KMS-11 (cell line): ENCODE data around the gene JMJD1C.
"Not testable (repeated sequence)": the region's sequence is repeated elsewhere in the genome, so short reads cannot be mapped to it uniquely, and the experiment has no call there.

Experiments
- H2AFZ ChIP-seq: fragments of 200-600 bp; sonication (generic); 2 replicates; pipeline ENCODE4 v1.6.1; 2016; ENCODE audit warnings: antibody characterized with exemption, mixed run types, low read depth
- H3K27ac ChIP-seq: fragments of 200-600 bp; sonication (generic); 2 replicates; pipeline ENCODE4 v1.6.1; 2016; ENCODE audit warnings: mild to moderate bottlenecking, mixed run types
- H3K27me3 ChIP-seq: fragments of 200-600 bp; sonication (generic); 2 replicates; pipeline ENCODE4 v1.6.1; 2017; ENCODE audit warnings: mild to moderate bottlenecking, low read depth, mixed run types, moderate library complexity; ENCODE audit not compliant: insufficient read depth
- H3K36me3 ChIP-seq: fragments of 200-600 bp; sonication (generic); 2 replicates; pipeline ENCODE4 v1.6.1; 2017; ENCODE audit warnings: mild to moderate bottlenecking, mixed run types; ENCODE audit not compliant: insufficient read depth
- H3K4me1 ChIP-seq: fragments of 200-600 bp; sonication (generic); 2 replicates; pipeline ENCODE4 v1.6.1; 2016; ENCODE audit warnings: mild to moderate bottlenecking, low read depth, mixed run types; ENCODE audit not compliant: poor library complexity, severe bottlenecking
- H3K4me2 ChIP-seq: fragments of 200-600 bp; sonication (generic); 2 replicates; pipeline ENCODE4 v1.7.0; 2016; ENCODE audit warnings: mild to moderate bottlenecking, mixed run types
- H3K4me3 ChIP-seq: fragments of 200-600 bp; sonication (generic); IDR thresholded peaks from 2 replicates; pipeline ENCODE4 v1.6.1; 2017; ENCODE audit warnings: low read depth, low read length, mixed read lengths; ENCODE audit not compliant: insufficient read depth
- H3K79me2 ChIP-seq: fragments of 200-600 bp; sonication (generic); 2 replicates; pipeline ENCODE4 v1.6.1; 2016; ENCODE audit warnings: low read depth, mixed run types; ENCODE audit not compliant: insufficient read depth
- H3K9ac ChIP-seq: fragments of 200-600 bp; sonication (generic); 2 replicates; pipeline ENCODE4 v1.6.1; 2016; ENCODE audit warnings: mild to moderate bottlenecking, mixed run types
- H4K20me1 ChIP-seq: fragments of 200-600 bp; sonication (generic); 2 replicates; pipeline ENCODE4 v1.6.1; 2016; ENCODE audit warnings: mild to moderate bottlenecking, mixed run types; ENCODE audit not compliant: insufficient read depth
- TF ChIP-seq, protein P1 (sequence below): fragments of 200-600 bp; sonication (generic); conservative IDR thresholded peaks from 2 replicates; pipeline ENCODE4 v1.6.1; 2017; ENCODE audit warnings: low read depth, mild to moderate bottlenecking, antibody characterized with exemption, low read length, moderate library complexity, mixed read lengths

Gene JMJD1C

DNA sequence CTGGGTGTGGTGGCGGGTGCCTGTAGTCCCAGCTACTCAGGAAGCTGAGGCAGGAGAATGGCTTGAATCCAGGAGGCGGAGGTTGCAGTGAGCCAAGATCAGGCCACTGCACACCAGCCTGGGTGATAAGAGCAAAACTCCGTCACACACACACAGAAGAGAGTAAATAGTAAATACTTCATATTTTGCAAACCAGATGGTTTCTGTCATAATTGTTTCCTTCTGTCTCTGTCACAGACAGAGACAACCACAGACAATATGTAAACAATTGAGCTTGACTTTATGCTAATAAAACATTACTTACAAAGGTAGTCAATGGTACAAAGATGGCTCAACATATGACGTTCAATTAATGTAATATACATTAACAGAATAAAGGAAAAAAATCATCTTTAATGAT, 83.7 kb downstream of the JMJD1C start:
- Histone ChIP-seq H3K27me3 (no peaks in the 10 kb centered on the region), H3K36me3 (no peaks in the 10 kb centered on the region), H3K4me2 (no peak overlapping the region), H3K79me2 (peaks cover 9% of the 10 kb centered on the region), H4K20me1 (0 out of 2 replicates have a peak, but pooled peaks cover 4% of the 10 kb centered on the region), H3K27ac (no peak overlapping the region), H3K4me3 (no peak overlapping the region), H3K4me1 (peaks cover 5% of the 10 kb centered on the region), H3K9ac (no peak overlapping the region), H2AFZ (no peak overlapping the region)
- TF ChIP-seq, protein P1, sequence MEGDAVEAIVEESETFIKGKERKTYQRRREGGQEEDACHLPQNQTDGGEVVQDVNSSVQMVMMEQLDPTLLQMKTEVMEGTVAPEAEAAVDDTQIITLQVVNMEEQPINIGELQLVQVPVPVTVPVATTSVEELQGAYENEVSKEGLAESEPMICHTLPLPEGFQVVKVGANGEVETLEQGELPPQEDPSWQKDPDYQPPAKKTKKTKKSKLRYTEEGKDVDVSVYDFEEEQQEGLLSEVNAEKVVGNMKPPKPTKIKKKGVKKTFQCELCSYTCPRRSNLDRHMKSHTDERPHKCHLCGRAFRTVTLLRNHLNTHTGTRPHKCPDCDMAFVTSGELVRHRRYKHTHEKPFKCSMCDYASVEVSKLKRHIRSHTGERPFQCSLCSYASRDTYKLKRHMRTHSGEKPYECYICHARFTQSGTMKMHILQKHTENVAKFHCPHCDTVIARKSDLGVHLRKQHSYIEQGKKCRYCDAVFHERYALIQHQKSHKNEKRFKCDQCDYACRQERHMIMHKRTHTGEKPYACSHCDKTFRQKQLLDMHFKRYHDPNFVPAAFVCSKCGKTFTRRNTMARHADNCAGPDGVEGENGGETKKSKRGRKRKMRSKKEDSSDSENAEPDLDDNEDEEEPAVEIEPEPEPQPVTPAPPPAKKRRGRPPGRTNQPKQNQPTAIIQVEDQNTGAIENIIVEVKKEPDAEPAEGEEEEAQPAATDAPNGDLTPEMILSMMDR, result no peak

DNA sequence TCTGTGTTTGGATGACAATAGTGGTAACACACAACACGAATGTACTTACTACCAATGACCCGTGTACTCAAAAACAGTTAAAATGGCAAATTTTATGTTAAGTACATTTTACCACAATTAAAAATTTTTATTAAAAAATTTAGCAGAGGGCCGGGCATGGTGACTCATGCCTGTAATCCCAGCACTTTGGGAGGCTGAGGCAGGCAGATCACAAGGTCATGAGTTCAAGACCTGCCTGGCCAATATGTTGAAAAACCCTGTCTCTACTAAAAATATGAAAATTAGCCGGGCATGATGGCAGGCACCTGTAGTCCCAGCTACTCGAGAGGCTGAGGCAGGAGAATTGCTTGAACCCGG, 88.5 kb downstream of the JMJD1C start:
- H4K20me1 ChIP-seq, H3K27me3 ChIP-seq, H3K36me3 ChIP-seq, H3K4me2 ChIP-seq, H3K4me3 ChIP-seq, H3K79me2 ChIP-seq, H2AFZ ChIP-seq, H3K9ac ChIP-seq, H3K27ac ChIP-seq, H3K4me1 ChIP-seq: not testable (repeated sequence)

DNA sequence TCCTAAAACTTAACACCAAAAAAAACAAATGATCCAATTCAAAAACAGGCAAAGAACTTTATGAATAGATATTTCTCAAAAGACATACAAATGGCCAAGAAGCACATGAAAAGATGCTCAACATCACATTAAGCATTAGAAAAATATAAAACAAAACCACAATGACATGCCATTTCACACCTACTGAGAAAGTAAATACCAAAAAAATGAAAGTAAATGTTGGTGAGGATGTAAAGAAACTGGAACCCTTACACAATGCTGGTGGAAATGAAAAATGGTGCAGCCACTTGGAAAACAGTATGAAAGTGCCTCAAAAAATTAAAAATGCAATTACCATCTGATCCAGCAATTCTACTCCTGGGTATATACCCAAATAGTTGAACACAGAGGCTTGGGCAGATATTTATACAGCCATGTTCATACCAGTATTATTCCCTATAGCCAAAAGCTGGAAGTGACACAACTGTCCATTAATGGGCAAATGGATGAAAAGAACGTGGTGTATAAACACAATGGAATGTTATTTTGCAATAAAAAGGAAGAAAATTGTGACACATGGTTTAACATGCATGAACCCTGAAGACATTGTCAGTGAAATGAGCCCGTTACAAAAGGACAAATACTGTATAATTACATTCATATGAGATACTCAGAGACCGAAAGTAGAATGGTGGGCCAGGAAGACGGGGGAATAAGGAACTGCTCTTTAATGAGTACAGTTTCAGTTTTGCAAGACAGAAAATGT, 89.0 kb downstream of the JMJD1C start:
- Histone ChIP-seq H3K4me1 (peaks cover 3% of the 10 kb centered on the region), H3K36me3 (no peaks in the 10 kb centered on the region), H4K20me1 (no peaks in the 10 kb centered on the region), H3K27me3 (no peaks in the 10 kb centered on the region), H3K79me2 (no peaks in the 10 kb centered on the region; the same call in 1 of the 2 replicates), H3K27ac (no peak overlapping the region), H2AFZ (no peak overlapping the region), H3K4me3 (no peak overlapping the region), H3K9ac (no peak overlapping the region), H3K4me2 (no peak overlapping the region)
- TF ChIP-seq, protein P1, result no peak

DNA sequence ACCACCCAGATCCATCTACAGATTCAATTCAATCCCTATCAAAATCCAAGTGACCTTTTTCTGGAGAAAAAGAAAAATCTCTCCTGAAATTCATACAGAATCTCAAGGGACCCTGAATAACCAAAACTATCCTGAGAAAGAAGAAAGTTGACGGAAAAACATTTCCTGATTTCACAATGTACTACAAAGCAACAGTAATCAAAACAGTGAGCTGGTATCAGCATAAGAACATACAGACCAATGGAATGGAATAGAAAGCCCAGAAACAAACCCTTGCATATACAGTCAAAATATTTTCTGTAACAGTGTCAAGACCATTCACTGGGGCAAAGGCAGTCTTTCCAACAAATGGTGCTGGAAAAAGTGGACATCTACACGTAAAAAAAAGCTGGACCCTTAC, 89.9 kb downstream of the JMJD1C start:
- Histone ChIP-seq H3K36me3 (no peaks in the 10 kb centered on the region), H3K4me1 (peaks cover 3% of the 10 kb centered on the region), H3K4me3 (no peak overlapping the region), H2AFZ (no peak overlapping the region), H3K27me3 (no peaks in the 10 kb centered on the region), H3K27ac (no peak overlapping the region), H4K20me1 (no peaks in the 10 kb centered on the region), H3K79me2 (no peaks in the 10 kb centered on the region; the same call in 1 of the 2 replicates), H3K9ac (no peak overlapping the region), H3K4me2 (no peak overlapping the region)
- TF ChIP-seq, protein P1, result no peak

DNA sequence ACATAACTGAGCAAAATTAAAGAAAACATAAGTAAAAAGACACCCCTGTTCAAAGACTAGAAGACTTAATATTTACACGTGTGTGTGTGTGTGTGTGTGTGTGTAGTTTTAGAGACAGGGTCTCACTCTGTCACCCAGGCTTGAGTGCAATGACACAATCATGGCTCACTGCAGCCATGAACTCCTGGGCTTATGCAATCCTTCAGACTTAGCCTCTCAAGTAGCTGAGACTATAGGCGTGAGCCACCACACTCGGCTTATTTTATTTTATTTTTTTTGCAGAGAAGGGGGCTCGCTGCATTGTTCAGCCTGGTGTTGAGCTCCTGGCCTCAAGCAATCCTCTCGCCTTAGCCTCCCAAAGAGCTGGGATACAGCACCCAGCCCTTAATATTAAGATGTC, 90.3 kb downstream of the JMJD1C start:
- Histone ChIP-seq H3K4me3 (no peak overlapping the region), H3K79me2 (no peaks in the 10 kb centered on the region; the same call in 1 of the 2 replicates)

More for the DNA sequence above, 90.3 kb downstream of the JMJD1C start:
- H2AFZ ChIP-seq, result no peak overlapping the region
- no peaks in the 10 kb centered on the region for H4K20me1 ChIP-seq
- H3K4me2 ChIP-seq, result no peak overlapping the region
- H3K27ac ChIP-seq, result no peak overlapping the region
- no peak overlapping the region for H3K9ac ChIP-seq
- no peaks in the 10 kb centered on the region for H3K36me3 ChIP-seq
- no peaks in the 10 kb centered on the region for H3K27me3 ChIP-seq
- TF ChIP-seq, protein P1, result no peak
- H3K4me1 ChIP-seq, result peaks cover 3% of the 10 kb centered on the region
